Tibial nerve (tissue), 3 donors: ENCODE results near the gene METAP1D.

Experiments
- POLR2A ChIP-seq, 2 donors: fragments of 450-650 bp; IDR thresholded peaks; one replicate each; pipeline ENCODE4 v1.6.1; 2017; ENCODE audit warnings: antibody characterized with exemption in 2 of 2, mild to moderate bottlenecking in 2 of 2, moderate library complexity in 2 of 2
- TF ChIP-seq, protein P1 (sequence below), 5 experiments: fragments of 200-600 bp in 3 of 5; fragments of 450-650 bp in 2 of 5; sonication (generic) in 3 of 5; IDR thresholded peaks; one replicate each; pipeline ENCODE4 v1.5.1; 2016 to 2019; ENCODE audit warnings: antibody characterized with exemption in 5 of 5, mild to moderate bottlenecking in 3 of 5, moderate library complexity in 2 of 5

- TF ChIP-seq, protein P1, sequence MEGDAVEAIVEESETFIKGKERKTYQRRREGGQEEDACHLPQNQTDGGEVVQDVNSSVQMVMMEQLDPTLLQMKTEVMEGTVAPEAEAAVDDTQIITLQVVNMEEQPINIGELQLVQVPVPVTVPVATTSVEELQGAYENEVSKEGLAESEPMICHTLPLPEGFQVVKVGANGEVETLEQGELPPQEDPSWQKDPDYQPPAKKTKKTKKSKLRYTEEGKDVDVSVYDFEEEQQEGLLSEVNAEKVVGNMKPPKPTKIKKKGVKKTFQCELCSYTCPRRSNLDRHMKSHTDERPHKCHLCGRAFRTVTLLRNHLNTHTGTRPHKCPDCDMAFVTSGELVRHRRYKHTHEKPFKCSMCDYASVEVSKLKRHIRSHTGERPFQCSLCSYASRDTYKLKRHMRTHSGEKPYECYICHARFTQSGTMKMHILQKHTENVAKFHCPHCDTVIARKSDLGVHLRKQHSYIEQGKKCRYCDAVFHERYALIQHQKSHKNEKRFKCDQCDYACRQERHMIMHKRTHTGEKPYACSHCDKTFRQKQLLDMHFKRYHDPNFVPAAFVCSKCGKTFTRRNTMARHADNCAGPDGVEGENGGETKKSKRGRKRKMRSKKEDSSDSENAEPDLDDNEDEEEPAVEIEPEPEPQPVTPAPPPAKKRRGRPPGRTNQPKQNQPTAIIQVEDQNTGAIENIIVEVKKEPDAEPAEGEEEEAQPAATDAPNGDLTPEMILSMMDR (IDR thresholded peaks at IDR 0.05): no peak
- TF ChIP-seq POLR2A (IDR thresholded peaks at IDR 0.05): no peak
Measured at GRCh38 chr2:172109988-172110811, 110.4 kb downstream of the METAP1D start.
